ENCODE data around the gene USH1G.

- TF ChIP-seq POLR2A (IDR thresholded peaks at IDR 0.05) = no peak
- TF ChIP-seq POLR2AphosphoS5 (IDR thresholded peaks at IDR 0.05) = no peak
- TF ChIP-seq CTCF (IDR thresholded peaks at IDR 0.05) = no peak
Observed at GRCh38 chr17:74890554-74890953, 32.5 kb downstream of the USH1G start.
